Peyer's patch (tissue), 4 donors: Measurements from ENCODE around the gene TMEM51. TPM values are rescaled to one million over a fixed set of nuclear protein-coding genes. Genes with fewer than 3 reads are reported as not detected.

Experiments used
- DNase-seq, 3 donors: peaks; one replicate each; pipeline ENCODE4 v3.0.0-alpha.2; 2017 to 2019
- H3K27ac ChIP-seq, 4 donors: fragments of 200-600 bp; sonication (generic); one replicate each; pipeline ENCODE4 v1.5.1; 2016 to 2019
- H3K27me3 ChIP-seq, 2 donors: fragments of 200-600 bp; sonication (generic); one replicate each; pipeline ENCODE4 v1.5.1; 2019
- H3K36me3 ChIP-seq, 3 donors: fragments of 200-600 bp; sonication (generic); one replicate each; pipeline ENCODE4 v1.5.1; 2016 to 2019
- H3K4me1 ChIP-seq, 4 donors: fragments of 200-600 bp; sonication (generic); one replicate each; pipeline ENCODE4 v1.5.1; 2016 to 2019
- H3K4me3 ChIP-seq, 4 donors: fragments of 200-600 bp; sonication (generic); 1 replicate in 3 of 4; 2 replicates in 1 of 4; pipeline ENCODE4 v1.5.1; 2016 to 2019; ENCODE audit warnings: mild to moderate bottlenecking in 1 of 4
- H3K9me3 ChIP-seq, 4 donors: fragments of 200-600 bp; sonication (generic); one replicate each; pipeline ENCODE4 v1.5.1; 2016 to 2019; ENCODE audit warnings: mild to moderate bottlenecking in 1 of 4
- CTCF ChIP-seq, 6 experiments: fragments of 450-650 bp in 4 of 6; fragments of 200-600 bp in 2 of 6; sonication (generic) in 1 of 6; IDR thresholded peaks; one replicate each; pipeline ENCODE4 v1.5.1; 2017 to 2019; ENCODE audit warnings: antibody characterized with exemption in 6 of 6, mild to moderate bottlenecking in 3 of 6, moderate library complexity in 1 of 6
- POLR2A ChIP-seq, 2 donors: fragments of 450-650 bp; IDR thresholded peaks; one replicate each; pipeline ENCODE4 v1.5.1; 2017; ENCODE audit warnings: antibody characterized with exemption in 2 of 2, mild to moderate bottlenecking in 2 of 2, moderate library complexity in 2 of 2
- total RNA-seq, 4 donors: library from RNA; depleted of rRNA; stranded (reverse); fragments of >200 nt; gene quantifications; one replicate each; pipeline ENCODE4 v1.1.0, GENCODE V29; 2016

The TMEM51 gene
- total RNA-seq, 4 donors from 2014 or later, result 3.3 to 31.0 (median 20.6) TPM

GRCh38 chr1:15251857-15252835, 98.6 kb downstream of the TMEM51 start:
- Histone ChIP-seq H3K27ac (no peak overlapping the region), H3K4me1 (peaks cover 0 to 10% (median 3%) of the 10 kb centered on the region in 4 donors), H3K4me3 (no peak overlapping the region), H3K27me3 (no peaks in the 10 kb centered on the region), H3K36me3 (no peaks in the 10 kb centered on the region), H3K9me3 (no peaks in the 10 kb centered on the region)
- no peak for TF ChIP-seq POLR2A (IDR thresholded peaks at IDR 0.05)
- TF ChIP-seq CTCF (IDR thresholded peaks at IDR 0.05), result no peak
- no peak for DNase-seq

DNA sequence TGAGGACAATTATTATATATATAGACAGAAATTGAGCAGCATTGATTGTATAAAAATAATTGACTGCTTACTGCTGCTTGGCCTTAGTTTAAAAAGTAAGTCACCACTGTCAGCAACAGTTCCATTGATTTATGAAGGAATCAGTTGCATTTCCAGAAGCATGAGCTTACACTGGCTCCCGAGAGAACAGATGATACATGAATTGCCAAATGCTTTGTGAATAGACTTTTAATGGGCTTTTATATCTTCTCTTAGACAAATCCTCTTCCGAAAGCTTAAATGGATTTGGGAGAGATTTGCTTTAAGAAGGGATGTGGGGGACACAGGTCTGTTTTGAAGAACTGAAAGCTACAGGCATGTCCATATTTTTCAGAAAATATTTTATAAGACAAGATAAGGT, 101.0 kb downstream of the TMEM51 start:
- DNase-seq, result no peak
- H3K4me3 ChIP-seq, result no peak overlapping the region
- H3K9me3 ChIP-seq, result no peaks in the 10 kb centered on the region
- no peaks in the 10 kb centered on the region for H3K27me3 ChIP-seq
- H3K27ac ChIP-seq, result no peak overlapping the region
- TF ChIP-seq POLR2A (IDR thresholded peaks at IDR 0.05) (no peak), CTCF (IDR thresholded peaks at IDR 0.05) (no peak)
- peaks cover 0 to 6% (median 0%) of the 10 kb centered on the region in 4 donors for H3K4me1 ChIP-seq
- H3K36me3 ChIP-seq, result no peaks in the 10 kb centered on the region

- Histone ChIP-seq H3K4me3 (no peak overlapping the region), H3K4me1 (peaks cover 0 to 17% (median 0%) of the 10 kb centered on the region in 4 donors), H3K36me3 (no peaks in the 10 kb centered on the region), H3K27me3 (no peaks in the 10 kb centered on the region), H3K9me3 (no peaks in the 10 kb centered on the region), H3K27ac (no peak overlapping the region)
- TF ChIP-seq POLR2A (IDR thresholded peaks at IDR 0.05), result no peak
- TF ChIP-seq CTCF (IDR thresholded peaks at IDR 0.05), result no peak
- no peak for DNase-seq
Measured at GRCh38 chr1:15255582-15256149, 102.1 kb downstream of the TMEM51 start.

- no peak overlapping the region for H3K4me3 ChIP-seq
- H3K4me1 ChIP-seq, result peaks cover 0 to 24% (median 0%) of the 10 kb centered on the region in 4 donors
- H3K27ac ChIP-seq, result no peak overlapping the region
- DNase-seq, result no peak
- H3K9me3 ChIP-seq, result no peaks in the 10 kb centered on the region
- TF ChIP-seq POLR2A (IDR thresholded peaks at IDR 0.05), result no peak
- no peak for TF ChIP-seq CTCF (IDR thresholded peaks at IDR 0.05)
- no peaks in the 10 kb centered on the region for H3K27me3 ChIP-seq
- H3K36me3 ChIP-seq, result no peaks in the 10 kb centered on the region
Measured at GRCh38 chr1:15256584-15256983, 103.0 kb downstream of the TMEM51 start.

GRCh38 chr1:15257309-15257708, 103.8 kb downstream of the TMEM51 start:
- H3K27me3 ChIP-seq, result no peaks in the 10 kb centered on the region
- no peak for DNase-seq
- TF ChIP-seq POLR2A (IDR thresholded peaks at IDR 0.05) (no peak), CTCF (IDR thresholded peaks at IDR 0.05) (no peak)
- H3K27ac ChIP-seq, result no peak overlapping the region
- H3K9me3 ChIP-seq, result no peaks in the 10 kb centered on the region
- H3K4me3 ChIP-seq, result no peak overlapping the region
- peaks cover 0 to 24% (median 0%) of the 10 kb centered on the region in 4 donors for H3K4me1 ChIP-seq
- H3K36me3 ChIP-seq, result no peaks in the 10 kb centered on the region
